GM18951 (cell line): ENCODE data around the gene GGT5.
"Not testable (repeated sequence)": the region's sequence is repeated elsewhere in the genome, so short reads cannot be mapped to it uniquely, and the experiment has no call there.

Source experiments
- POLR2A ChIP-seq: IDR thresholded peaks from 4 replicates; pipeline ENCODE4 v1.6.1; 2011; ENCODE audit warnings: mild to moderate bottlenecking; ENCODE audit not compliant: insufficient read length, insufficient read depth; ENCODE audit errors: extremely low read depth
- in situ Hi-C: fragments of 300-500 bp; cut with MboI; formaldehyde crosslinking; loops from one replicate; pipeline ENCODE4 v1.12.0; 2022; ENCODE audit warnings: low sequenced_read_pairs, mixed read lengths, inconsistent platforms; ENCODE audit not compliant: unreplicated experiment

GGT5 gene

DNA sequence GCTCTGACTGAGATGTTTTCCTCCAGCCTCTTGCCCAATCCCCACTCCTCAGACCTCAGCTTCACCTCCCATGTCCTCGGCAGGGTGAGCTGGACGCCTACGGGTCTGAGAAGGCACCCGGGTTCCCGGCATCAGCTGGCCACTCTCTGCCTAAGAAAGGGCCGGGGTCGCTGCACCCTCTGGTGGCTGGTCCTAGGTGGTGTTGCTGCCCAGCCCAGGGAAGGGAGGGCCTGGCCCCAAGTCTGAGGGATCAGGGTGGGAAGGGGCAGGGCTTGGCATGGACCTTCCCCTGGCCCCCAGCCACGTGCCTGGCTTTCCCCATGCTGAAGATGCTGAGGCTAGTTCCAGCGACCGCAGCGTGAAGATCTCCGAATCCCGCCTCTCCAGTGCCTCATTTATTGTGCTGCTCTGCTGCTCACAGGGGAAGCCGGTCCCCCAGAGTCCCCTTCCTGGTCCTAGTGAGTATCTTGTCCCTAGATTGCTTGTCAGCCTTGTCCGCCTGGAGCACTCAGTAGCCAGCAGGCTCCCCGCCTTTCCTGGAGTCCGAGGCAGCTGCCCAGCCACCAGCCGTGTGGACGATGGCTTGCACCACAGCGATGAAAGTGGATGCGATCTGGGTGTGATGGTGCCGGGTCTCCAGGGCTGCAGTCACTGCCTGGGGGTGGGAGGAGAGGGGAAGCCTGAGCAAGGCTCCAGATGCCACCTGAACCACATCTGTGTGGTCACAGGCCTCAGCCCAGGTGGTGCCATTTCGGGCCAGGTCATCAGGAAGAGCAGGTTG is 2.9 kb upstream of the GGT5 start:
- TF ChIP-seq POLR2A = no peak
- in situ Hi-C loops = no loop called here

DNA sequence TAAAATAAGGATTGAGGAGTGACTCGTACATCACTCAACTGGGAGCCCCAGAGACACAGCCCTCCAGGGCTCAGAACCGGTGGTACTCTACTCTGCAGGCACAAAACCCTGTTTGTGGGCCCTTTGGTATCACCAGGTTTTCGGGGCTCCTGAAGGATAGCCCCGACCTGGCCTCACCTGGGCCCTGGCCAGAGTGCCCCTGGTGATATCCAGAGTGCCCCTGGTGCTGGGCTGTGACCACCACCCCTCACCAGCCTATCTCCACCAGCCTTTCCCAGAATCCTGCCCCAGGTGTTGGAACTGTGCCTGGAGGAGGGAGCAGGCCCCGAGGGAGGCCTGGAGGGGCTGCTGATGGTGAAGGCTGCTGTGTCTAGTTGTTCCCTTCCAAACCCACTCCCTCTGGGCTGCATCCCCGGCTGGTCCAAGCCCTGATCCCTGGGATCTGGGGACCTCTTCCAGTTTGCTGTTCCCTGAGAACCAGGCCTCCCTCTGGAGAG is 2.2 kb upstream of the GGT5 start:
- in situ Hi-C loops = no loop called here
- no peak for TF ChIP-seq POLR2A

DNA sequence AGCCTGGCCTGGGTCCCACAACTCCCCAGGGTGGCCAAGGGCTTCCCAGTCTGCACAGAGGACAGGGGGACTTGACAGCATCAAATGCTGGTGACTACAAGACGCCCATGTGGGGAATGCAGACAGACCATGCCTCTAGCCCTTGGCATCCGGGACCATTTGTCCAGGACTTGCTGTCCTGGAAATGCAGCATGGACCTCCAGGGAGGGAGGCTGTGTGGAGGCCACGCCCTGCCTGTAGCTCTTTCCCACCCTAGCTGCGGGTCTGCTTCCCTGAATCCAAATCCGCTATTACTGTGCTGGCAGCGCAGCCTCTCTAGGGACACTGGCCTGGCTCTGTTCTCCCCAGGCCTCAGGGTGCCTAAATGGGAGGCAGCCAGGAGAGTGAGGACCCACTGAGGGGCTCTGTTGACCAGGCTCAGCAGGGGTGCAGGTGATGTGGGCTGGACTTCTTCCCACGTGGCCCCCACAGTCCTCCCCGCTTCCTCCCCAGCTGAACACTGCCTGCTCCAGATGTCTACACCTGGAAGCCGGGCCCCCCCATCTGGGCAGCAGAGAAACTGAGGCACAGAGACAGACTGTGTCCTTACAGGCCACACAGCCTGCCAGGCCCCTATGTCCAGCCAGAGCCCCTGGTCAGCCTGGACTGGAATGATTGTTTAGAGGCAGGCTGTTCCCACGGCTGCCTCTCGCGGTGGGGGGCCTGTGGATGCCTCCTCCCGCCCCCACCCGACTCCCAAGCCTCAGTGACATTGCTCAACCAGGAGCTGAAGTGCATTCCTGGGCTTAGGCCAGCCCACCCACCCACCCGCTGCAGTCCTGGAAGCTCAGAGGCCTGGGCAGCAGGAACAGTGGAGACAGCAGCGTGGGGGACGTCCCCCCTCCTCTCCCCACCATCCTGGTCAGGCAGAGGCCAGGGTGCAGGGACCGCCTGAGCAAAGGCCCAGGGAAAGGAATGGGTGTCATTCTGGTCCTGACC is 991 bp upstream of the GGT5 start:
- in situ Hi-C loops = not testable (repeated sequence)

DNA sequence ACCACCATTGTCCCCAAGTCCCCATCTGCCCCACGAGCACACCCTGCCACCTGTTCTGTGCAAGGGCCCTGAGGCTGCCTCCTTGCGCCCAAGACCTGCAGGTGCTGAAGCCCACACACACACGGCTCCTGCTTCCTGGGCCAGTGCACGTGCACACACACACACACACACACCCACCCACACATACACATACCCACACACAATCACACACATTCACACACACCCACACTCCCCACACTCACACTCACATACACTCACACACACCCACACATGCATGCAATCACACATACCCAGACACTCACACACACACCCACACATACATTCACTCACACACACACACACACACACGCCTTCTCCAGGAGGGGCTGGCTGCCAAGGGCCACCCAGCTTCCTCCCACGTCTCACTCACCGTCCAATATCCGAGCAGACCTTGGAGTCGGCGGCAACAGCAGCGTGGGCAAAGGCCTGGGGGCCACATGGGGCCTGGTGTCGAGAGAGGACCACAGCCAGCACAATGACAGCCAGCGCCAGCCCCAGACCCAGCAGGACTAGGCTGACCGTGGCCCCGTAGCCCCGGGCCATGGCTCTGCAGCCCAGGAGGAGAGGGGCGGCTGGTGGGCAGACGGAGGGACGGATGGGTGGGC is 616 bp downstream of the GGT5 start:
- TF ChIP-seq POLR2A = no peak
- in situ Hi-C loops = no loop called here

DNA sequence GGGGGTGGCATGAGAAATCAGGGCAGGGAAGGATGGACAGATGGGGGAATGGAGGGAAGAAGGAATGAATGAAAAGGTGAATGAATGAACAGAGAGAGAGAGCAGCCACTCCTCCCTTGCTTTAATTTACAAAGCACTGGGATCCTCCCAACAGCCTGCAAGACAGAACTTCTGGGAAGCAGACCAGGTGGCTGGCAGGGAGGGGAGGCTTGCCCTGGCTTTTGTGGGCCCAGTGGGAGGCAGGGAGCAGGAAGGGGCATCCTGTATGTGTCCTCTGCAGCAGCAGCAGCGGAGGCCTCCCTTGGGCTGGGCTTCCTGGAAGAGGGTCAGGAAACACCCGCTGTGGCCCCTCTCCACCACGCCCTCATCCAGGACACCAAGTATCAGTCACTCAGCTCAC is 1.5 kb downstream of the GGT5 start:
- in situ Hi-C loops = not testable (repeated sequence)

DNA sequence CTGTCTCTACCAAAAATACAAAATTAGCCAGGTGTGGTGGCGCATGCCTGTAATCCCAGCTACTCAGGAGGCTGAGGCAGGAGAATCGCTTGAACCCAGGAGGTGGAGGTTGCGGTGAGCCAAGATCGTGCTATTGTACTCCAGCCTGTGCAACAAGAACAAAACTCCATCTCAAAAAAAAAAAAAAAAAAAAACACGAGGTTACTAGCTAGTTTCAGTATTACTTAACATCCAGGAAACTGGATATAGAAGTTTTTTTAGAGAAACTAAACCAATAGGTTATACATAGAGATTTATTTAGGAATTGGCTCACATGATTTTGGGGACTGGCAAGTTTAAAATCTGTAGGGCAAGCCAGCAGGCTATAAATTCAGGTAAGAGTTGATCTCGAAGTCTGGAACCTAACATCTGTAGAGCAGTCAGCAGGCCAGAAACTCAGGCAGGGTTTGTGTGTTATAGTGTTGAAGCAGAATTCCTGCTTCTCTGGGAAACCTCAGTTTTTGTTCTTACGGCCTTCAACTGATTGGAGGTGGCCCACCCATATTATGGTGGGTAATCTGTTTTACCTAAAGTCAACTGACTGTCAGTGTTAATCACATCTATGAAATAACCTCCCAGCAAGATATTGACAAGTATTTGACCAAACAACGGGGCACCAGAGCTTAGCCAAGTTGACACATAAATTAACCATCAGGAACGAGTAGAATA is 3.7 kb downstream of the GGT5 start:
- in situ Hi-C loops = not testable (repeated sequence)

DNA sequence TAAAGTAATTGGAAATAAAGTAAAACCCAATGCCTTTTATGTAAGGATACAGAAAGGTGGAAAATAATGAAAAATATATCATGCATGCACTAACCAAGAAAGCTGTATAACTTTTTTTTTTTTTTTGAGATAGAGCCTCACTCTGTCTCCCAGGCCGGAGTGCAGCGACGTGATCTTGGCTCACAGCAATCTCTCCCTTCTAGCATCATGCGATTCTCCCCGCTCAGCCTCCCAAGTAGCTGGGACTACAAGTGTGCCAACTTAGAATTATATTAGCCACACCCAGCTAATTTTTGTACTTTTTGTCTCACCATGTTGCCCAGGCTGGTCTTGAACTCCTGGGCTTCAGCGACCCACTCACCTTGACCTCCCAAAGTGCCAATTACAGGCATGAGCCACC is 4.5 kb downstream of the GGT5 start:
- in situ Hi-C loops = no loop called here
- TF ChIP-seq POLR2A = no peak

DNA sequence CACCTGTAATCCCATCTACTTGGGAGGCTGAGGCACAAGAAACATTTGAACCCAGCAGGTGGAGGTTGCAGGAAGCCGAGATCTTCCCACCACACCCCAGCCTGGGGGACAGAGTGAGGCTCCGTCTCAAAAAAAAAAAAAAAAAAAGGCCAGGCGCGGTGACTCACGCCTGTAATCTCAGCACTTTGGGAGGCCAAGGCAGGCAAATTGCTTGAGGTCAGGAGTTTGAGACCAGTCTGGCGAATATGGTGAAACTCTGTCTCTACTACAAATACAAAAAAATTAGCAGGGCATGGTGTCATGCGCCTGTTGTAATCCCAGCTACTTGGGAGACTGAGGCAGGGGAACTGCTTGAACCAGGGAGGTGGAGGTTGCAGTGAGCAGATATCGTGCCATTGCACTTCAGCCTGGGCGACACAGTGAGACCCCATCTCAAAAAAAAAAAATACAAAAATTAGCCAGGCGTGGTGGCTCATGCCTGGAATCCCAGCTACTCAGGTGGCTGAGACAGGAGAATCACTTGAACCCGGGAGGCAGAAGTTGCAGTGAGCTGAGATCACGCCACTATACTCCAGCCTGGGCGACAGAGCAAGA is 6.7 kb downstream of the GGT5 start:
- in situ Hi-C loops = not testable (repeated sequence)

DNA sequence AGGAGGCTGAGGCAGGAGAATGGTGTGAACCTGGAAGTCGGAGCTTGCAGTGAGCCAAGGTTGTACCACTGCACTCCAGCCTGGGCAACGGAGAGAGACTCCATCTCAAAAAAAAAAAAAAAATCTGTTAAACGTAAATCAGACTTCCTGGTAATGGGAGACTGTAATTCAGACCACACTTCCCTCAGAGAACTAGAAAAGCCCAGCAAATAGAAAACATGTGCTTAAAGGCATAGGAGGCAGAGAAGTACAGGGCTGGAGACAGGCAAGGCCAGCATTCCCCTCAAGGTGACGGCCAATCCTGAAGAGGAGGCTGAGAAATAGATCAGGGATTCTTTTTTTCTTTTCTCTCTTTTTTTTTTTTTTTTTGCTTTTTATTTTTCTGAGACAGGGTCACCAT is 8.2 kb downstream of the GGT5 start:
- no peak for TF ChIP-seq POLR2A
- in situ Hi-C loops = no loop called here

DNA sequence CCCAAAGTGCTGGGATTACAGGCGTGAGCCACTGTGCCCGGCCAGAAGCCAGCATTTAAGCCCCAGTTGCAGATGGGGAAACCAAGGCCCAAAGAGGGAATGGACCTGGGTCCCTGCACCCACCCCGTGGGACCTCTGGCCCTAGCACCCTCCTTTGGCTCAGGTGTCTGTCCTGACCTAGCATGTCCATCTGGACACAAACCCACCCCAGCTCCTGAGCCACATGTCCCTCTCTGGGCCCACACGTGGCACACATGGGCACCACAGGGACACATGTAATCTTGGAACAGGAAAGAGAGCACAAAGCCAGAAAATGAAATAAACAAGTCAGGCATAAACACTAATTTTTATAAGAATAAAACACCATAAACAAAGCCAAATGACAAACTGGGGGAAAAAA is 9.6 kb downstream of the GGT5 start:
- TF ChIP-seq POLR2A = no peak
- in situ Hi-C loops = no loop called here

DNA sequence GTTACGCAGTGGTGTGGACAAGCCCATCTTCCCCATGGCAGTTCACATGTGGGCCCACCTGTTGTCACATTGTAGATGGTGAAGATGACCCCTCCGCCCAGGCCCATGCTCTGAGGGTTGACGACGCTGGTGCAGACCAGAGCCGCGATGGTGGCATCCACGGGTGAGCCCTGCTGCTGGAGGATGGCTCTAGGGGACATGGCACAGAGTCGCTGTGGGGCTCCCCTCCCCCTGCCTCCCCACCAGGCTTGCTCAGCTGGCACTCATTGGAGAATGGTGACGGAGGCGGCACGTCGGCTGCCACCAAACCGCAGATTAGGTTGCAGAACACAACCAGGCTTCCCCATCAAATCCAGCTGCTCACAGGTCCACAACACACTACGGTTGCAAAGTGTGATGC is 11.1 kb downstream of the GGT5 start:
- no peak for TF ChIP-seq POLR2A
- in situ Hi-C loops = no loop called here

DNA sequence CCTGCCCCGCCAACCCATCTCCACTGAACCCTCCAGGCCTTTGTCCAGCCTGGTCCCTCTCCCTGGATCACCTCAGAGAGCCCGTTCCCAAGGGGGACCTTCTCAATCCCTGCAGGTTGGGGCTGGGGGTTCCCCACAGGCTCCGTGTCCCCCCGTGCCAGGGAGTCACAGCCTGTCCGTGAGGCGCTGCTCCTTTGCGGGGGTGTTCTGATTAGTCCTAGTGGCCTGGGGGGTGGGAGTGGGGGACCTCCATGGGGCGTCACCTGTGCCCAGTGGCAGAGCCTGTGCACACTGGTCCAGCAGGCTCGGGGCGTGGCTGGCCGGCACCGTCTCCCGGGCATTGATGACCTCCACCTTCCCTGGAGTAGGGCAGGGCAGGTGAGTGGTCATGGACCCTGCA is 11.6 kb downstream of the GGT5 start:
- in situ Hi-C loops = no loop called here
- no peak for TF ChIP-seq POLR2A

DNA sequence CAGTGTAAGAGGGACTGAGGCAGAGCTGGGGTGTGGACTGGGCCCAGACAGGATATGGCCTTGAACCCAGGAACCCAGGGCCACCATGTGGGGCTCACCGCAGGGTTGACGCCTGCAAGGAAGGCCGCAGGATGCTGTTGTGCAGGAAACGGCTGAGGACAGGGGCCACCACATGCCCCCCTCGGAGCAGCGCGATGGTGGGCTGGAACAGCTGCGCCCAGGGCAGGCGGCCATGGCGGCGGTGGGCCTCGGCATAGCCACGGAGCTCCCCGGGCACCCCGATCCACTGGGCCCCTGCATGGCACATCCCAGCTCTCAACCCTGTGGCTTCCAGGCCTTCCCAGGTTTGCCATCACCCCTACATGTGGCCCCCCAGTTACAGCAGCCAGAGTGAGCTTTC is 12.2 kb downstream of the GGT5 start:
- in situ Hi-C loops = no loop called here
- no peak for TF ChIP-seq POLR2A

DNA sequence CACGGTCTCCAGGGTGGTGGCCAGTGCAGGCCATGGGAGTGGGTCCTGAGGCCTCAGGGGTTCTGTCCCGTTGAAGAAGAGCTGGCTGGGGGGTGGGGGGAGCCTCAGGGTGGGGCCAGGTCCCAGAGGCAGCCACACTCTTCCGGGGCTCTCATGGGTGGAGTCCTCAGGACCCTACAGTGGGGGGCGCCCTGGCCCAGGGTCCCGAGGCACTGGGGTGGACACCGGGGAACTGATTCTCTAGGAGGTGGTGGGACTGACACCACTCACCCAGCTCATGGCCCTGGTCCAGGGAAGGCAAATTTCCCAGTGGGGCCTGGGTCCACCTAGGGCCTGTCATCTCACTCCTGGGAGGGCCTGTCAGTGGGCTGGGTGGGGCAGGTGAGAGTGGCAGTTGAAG is 12.8 kb downstream of the GGT5 start:
- in situ Hi-C loops = no loop called here
- TF ChIP-seq POLR2A = no peak
